ENCODE data around the gene RPS27. TPM values are rescaled to one million over a fixed set of nuclear protein-coding genes. Genes with fewer than 3 reads are reported as not detected.
"Not testable (repeated sequence)": the region's sequence is repeated elsewhere in the genome, so short reads cannot be mapped to it uniquely, and the experiment has no call there.

Gene RPS27
- total RNA-seq, 1 donor from 2014 or later: 1,061 TPM

- Histone ChIP-seq H3K9me3 (replicated peaks) (no peaks in the 10 kb centered on the region), H3K4me3 (no peak overlapping the region), H3K27ac (replicated peaks) (no peak overlapping the region), H3K36me3 (peaks cover 48% of the 10 kb centered on the region), H3K4me1 (peaks cover 40% of the 10 kb centered on the region), H3K27me3 (ENCODE audit: low read depth) (no peaks in the 10 kb centered on the region)
- TF ChIP-seq, protein P1, sequence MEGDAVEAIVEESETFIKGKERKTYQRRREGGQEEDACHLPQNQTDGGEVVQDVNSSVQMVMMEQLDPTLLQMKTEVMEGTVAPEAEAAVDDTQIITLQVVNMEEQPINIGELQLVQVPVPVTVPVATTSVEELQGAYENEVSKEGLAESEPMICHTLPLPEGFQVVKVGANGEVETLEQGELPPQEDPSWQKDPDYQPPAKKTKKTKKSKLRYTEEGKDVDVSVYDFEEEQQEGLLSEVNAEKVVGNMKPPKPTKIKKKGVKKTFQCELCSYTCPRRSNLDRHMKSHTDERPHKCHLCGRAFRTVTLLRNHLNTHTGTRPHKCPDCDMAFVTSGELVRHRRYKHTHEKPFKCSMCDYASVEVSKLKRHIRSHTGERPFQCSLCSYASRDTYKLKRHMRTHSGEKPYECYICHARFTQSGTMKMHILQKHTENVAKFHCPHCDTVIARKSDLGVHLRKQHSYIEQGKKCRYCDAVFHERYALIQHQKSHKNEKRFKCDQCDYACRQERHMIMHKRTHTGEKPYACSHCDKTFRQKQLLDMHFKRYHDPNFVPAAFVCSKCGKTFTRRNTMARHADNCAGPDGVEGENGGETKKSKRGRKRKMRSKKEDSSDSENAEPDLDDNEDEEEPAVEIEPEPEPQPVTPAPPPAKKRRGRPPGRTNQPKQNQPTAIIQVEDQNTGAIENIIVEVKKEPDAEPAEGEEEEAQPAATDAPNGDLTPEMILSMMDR (IDR thresholded peaks at IDR 0.05; ENCODE audit: borderline replicate concordance): no peak
- intact Hi-C loops (cut with micrococcal nuclease): no loop called here
- no peak for DNase-seq
Measured at GRCh38 chr1:153995202-153995601, 4.6 kb downstream of the RPS27 start.

- H3K9me3 ChIP-seq (replicated peaks): no peaks in the 10 kb centered on the region
- intact Hi-C loops (cut with micrococcal nuclease): no loop called here
- H3K27me3 ChIP-seq (ENCODE audit: low read depth): no peaks in the 10 kb centered on the region
- DNase-seq: no peak
- H3K4me1 ChIP-seq: peaks cover 38% of the 10 kb centered on the region
- H3K4me3 ChIP-seq: no peak overlapping the region
- no peak overlapping the region for H3K27ac ChIP-seq (replicated peaks)
- peaks cover 48% of the 10 kb centered on the region for H3K36me3 ChIP-seq
- TF ChIP-seq, protein P1 (IDR thresholded peaks at IDR 0.05; ENCODE audit: borderline replicate concordance): no peak
Measured at GRCh38 chr1:153995640-153996039, 5.1 kb downstream of the RPS27 start.

GRCh38 chr1:153996882-153997281 is 6.3 kb downstream of the RPS27 start:
- peaks cover 44% of the 10 kb centered on the region for H3K36me3 ChIP-seq
- H3K27ac ChIP-seq (replicated peaks); H3K27me3 ChIP-seq (ENCODE audit: low read depth); H3K9me3 ChIP-seq (replicated peaks); H3K4me3 ChIP-seq; DNase-seq; intact Hi-C loops (cut with micrococcal nuclease): not testable (repeated sequence)
- H3K4me1 ChIP-seq: peaks cover 26% of the 10 kb centered on the region

GRCh38 chr1:154000420-154000819 is 9.9 kb downstream of the RPS27 start:
- peaks cover 8% of the 10 kb centered on the region for H3K36me3 ChIP-seq
- TF ChIP-seq, protein P1 (IDR thresholded peaks at IDR 0.05; ENCODE audit: borderline replicate concordance): no peak
- no peak overlapping the region for H3K4me3 ChIP-seq
- H3K9me3 ChIP-seq (replicated peaks): no peaks in the 10 kb centered on the region
- DNase-seq: no peak
- no peak overlapping the region for H3K27ac ChIP-seq (replicated peaks)
- H3K4me1 ChIP-seq: no peaks in the 10 kb centered on the region
- intact Hi-C loops (cut with micrococcal nuclease): no loop called here
- H3K27me3 ChIP-seq (ENCODE audit: low read depth): no peaks in the 10 kb centered on the region

DNA sequence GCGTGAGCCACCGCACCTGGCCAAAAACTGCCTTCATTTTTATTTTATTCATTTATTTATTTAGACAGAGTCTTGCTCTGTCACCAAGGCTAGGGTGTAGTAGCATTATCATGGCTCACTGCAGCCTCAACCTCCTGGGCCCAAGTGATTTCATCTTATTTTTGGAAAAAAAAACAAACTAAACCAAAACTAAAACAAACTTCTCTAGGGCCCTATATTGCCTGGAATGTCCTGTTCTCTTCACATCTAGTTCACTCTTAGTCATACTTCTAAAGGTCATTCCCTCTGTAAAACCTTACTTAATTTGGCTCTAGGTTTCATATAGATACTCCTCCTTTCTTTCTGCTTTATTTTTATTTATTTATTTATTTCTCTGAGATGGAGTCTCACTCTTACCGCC is 15.6 kb downstream of the RPS27 start:
- TF ChIP-seq, protein P1 (IDR thresholded peaks at IDR 0.05; ENCODE audit: borderline replicate concordance): no peak
- Histone ChIP-seq H3K4me3 (no peak overlapping the region), H3K4me1 (no peaks in the 10 kb centered on the region), H3K27ac (replicated peaks) (no peak overlapping the region), H3K27me3 (ENCODE audit: low read depth) (no peaks in the 10 kb centered on the region), H3K9me3 (replicated peaks) (no peaks in the 10 kb centered on the region), H3K36me3 (no peaks in the 10 kb centered on the region)
- intact Hi-C loops (cut with micrococcal nuclease): no loop called here
- DNase-seq: no peak

DNA sequence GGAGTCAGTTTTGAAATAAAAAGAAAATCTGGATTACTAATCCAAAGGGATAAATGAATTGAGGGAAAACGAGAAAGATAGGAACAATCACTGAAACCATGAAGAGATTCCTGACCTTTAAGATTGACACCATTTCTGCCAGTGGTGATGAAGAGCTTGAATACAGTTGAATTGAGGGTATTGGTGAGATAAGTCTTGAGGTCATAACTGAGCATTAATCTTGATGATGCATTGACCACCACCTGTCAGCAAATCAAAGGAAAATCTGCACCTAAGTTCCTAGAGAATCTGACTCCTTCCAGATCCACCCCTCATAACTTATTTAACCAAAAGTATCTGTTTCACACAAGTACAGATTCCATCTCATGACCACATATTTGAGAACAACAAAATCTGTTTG is 21.6 kb downstream of the RPS27 start:
- TF ChIP-seq, protein P1 (IDR thresholded peaks at IDR 0.05; ENCODE audit: borderline replicate concordance): no peak
- no peak for DNase-seq
- Histone ChIP-seq H3K27ac (replicated peaks) (no peak overlapping the region), H3K27me3 (ENCODE audit: low read depth) (no peaks in the 10 kb centered on the region), H3K4me3 (no peak overlapping the region), H3K4me1 (no peaks in the 10 kb centered on the region), H3K36me3 (no peaks in the 10 kb centered on the region), H3K9me3 (replicated peaks) (no peaks in the 10 kb centered on the region)
- intact Hi-C loops (cut with micrococcal nuclease): no loop called here

DNA sequence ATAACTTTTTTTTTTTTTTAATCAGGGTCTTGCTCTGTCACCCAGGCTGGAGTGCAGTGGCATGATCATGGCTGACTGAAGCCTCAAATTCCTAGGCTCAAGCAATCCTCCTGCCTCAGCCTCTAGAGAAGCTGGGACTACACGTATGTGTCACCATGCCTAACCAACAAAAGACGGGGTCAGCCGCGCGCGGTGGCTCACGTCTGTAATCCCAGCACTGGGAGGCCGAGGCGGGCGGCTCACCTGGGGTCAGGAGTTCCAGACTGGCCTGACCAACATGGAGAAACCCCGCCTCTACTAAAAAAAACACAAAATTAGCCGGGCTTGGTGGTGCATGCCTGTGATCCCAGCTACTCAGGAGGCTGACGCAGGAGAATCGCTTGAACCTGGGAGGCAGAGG is 22.0 kb downstream of the RPS27 start:
- H3K4me3 ChIP-seq; intact Hi-C loops (cut with micrococcal nuclease); H3K4me1 ChIP-seq; H3K9me3 ChIP-seq (replicated peaks); DNase-seq; H3K36me3 ChIP-seq; H3K27me3 ChIP-seq (ENCODE audit: low read depth); H3K27ac ChIP-seq (replicated peaks): not testable (repeated sequence)
